H9 (cell line): ENCODE measurements around the gene GYPB. TPM values are rescaled to one million over a fixed set of nuclear protein-coding genes. Genes with fewer than 3 reads are reported as not detected.
"Not testable (repeated sequence)": the region's sequence is repeated elsewhere in the genome, so short reads cannot be mapped to it uniquely, and the experiment has no call there.

Experiments used
- DNase-seq: peaks from one replicate; pipeline ENCODE4 v3.0.0-alpha.2; 2017
- H2AFZ ChIP-seq: one replicate; pipeline ENCODE4 v1.6.1; 2013; ENCODE audit warnings: mild to moderate bottlenecking, low read length, control low read depth, moderate library complexity
- H2AK5ac ChIP-seq: 2 replicates; pipeline ENCODE4 v1.6.1; 2013; ENCODE audit warnings: low read length, control low read depth, mixed read lengths; ENCODE audit not compliant: insufficient read length
- H2BK120ac ChIP-seq: one replicate; pipeline ENCODE4 v1.6.1; 2013; ENCODE audit warnings: low read depth, mild to moderate bottlenecking, low read length, control low read depth, inconsistent platforms; ENCODE audit not compliant: poor library complexity, severe bottlenecking
- H2BK12ac ChIP-seq: 2 replicates; pipeline ENCODE4 v1.6.1; 2013; ENCODE audit warnings: low read length, control low read depth, mixed read lengths, low read depth; ENCODE audit not compliant: insufficient read length
- H2BK15ac ChIP-seq: 2 replicates; pipeline ENCODE4 v1.6.1; 2013; ENCODE audit warnings: low read depth, low read length, control low read depth
- H2BK20ac ChIP-seq: one replicate; pipeline ENCODE4 v1.6.1; 2013; ENCODE audit warnings: low read depth, mild to moderate bottlenecking, low read length, control low read depth, inconsistent platforms; ENCODE audit not compliant: poor library complexity, severe bottlenecking
- H2BK5ac ChIP-seq: 2 replicates; pipeline ENCODE4 v1.6.1; 2013; ENCODE audit warnings: low read length, control low read depth, mixed read lengths; ENCODE audit not compliant: insufficient read length
- H3K14ac ChIP-seq: 2 replicates; pipeline ENCODE4 v1.6.1; 2013; ENCODE audit warnings: low read length, control low read depth; ENCODE audit not compliant: insufficient read depth
- H3K18ac ChIP-seq: 2 replicates; pipeline ENCODE4 v1.6.1; 2013; ENCODE audit warnings: low read depth, mild to moderate bottlenecking, mixed read lengths, low read length, control low read depth; ENCODE audit not compliant: insufficient read length
- H3K23ac ChIP-seq: 2 replicates; pipeline ENCODE4 v1.6.1; 2013; ENCODE audit warnings: low read length, control low read depth, mixed read lengths, low read depth; ENCODE audit not compliant: insufficient read length
- H3K23me2 ChIP-seq: 2 replicates; pipeline ENCODE4 v1.6.1; 2013; ENCODE audit warnings: low read depth, mild to moderate bottlenecking, mixed read lengths, low read length, control low read depth; ENCODE audit not compliant: insufficient read length, poor library complexity, severe bottlenecking
- H3K27ac ChIP-seq: 2 replicates; pipeline ENCODE4 v1.5.1; 2013; ENCODE audit warnings: low read length, control low read depth, mixed read lengths, low read depth; ENCODE audit not compliant: insufficient read length
- H3K27me3 ChIP-seq: 2 replicates; pipeline ENCODE4 v1.6.1; 2013; ENCODE audit warnings: low read length, control low read depth, inconsistent platforms; ENCODE audit not compliant: insufficient read depth
- H3K4ac ChIP-seq: 2 replicates; pipeline ENCODE4 v1.6.1; 2013; ENCODE audit warnings: low read depth, mild to moderate bottlenecking, control low read depth, inconsistent platforms, low read length, moderate library complexity
- H3K4me1 ChIP-seq: 2 replicates; pipeline ENCODE4 v1.6.1; 2013; ENCODE audit warnings: low read length, control low read depth, inconsistent platforms; ENCODE audit not compliant: insufficient read depth
- H3K4me2 ChIP-seq: 2 replicates; pipeline ENCODE4 v1.6.1; 2013; ENCODE audit warnings: low read length, control low read depth, mixed read lengths; ENCODE audit not compliant: insufficient read length, insufficient read depth
- H3K56ac ChIP-seq: 2 replicates; pipeline ENCODE4 v1.6.1; 2013; ENCODE audit warnings: low read depth, mild to moderate bottlenecking, mixed read lengths, low read length, control low read depth; ENCODE audit not compliant: insufficient read length
- H3K79me1 ChIP-seq: 2 replicates; pipeline ENCODE4 v1.6.1; 2013; ENCODE audit warnings: low read depth, mild to moderate bottlenecking, moderate library complexity, low read length, control low read depth, inconsistent platforms; ENCODE audit not compliant: insufficient read depth, poor library complexity, severe bottlenecking
- H3K79me2 ChIP-seq: 2 replicates; pipeline ENCODE4 v1.6.1; 2013; ENCODE audit warnings: low read length, control low read depth, inconsistent platforms; ENCODE audit not compliant: insufficient read depth
- H3K9ac ChIP-seq: 2 replicates; pipeline ENCODE4 v1.6.1; 2013; ENCODE audit warnings: low read length, control low read depth, mixed read lengths; ENCODE audit not compliant: insufficient read length; ENCODE audit errors: extremely low read depth
- H3K9me3 ChIP-seq: one replicate; pipeline ENCODE4 v1.6.1; 2013; ENCODE audit warnings: low read depth, low read length, inconsistent platforms; ENCODE audit not compliant: control insufficient read depth
- H3T11ph ChIP-seq: one replicate; pipeline ENCODE4 v1.6.1; 2013; ENCODE audit warnings: mild to moderate bottlenecking, low read length, control low read depth, inconsistent platforms
- H4K20me1 ChIP-seq: one replicate; pipeline ENCODE4 v1.6.1; 2013; ENCODE audit not compliant: control insufficient read depth, insufficient read length, insufficient read depth
- H4K5ac ChIP-seq: 2 replicates; pipeline ENCODE4 v1.6.1; 2013; ENCODE audit warnings: low read depth, mild to moderate bottlenecking, mixed read lengths, low read length, control low read depth; ENCODE audit not compliant: insufficient read length
- H4K8ac ChIP-seq: replicated peaks from 2 replicates; pipeline ENCODE4 v1.6.1; 2013; ENCODE audit warnings: low read length, control low read depth, mixed read lengths, low read depth; ENCODE audit not compliant: insufficient read length
- H4K91ac ChIP-seq: 2 replicates; pipeline ENCODE4 v1.6.1; 2013; ENCODE audit warnings: low read depth, mild to moderate bottlenecking, moderate library complexity, mixed read lengths, low read length, control low read depth; ENCODE audit not compliant: insufficient read length
- H3K27ac Mint-ChIP-seq, 3 experiments: 2 replicates in 2 of 3; 3 replicates in 1 of 3; pipeline ENCODE4 v1.8.0; 2020 to 2021; ENCODE audit warnings: mixed read lengths in 3 of 3, mild to moderate bottlenecking in 1 of 3, moderate library complexity in 1 of 3
- H3K27me3 Mint-ChIP-seq: 2 replicates; pipeline ENCODE4 v1.8.0; 2021; ENCODE audit warnings: low read depth, mild to moderate bottlenecking, moderate library complexity, mixed read lengths
- H3K36me3 Mint-ChIP-seq, 3 experiments: 2 replicates in 2 of 3; 3 replicates in 1 of 3; pipeline ENCODE4 v1.8.0; 2020 to 2021; ENCODE audit warnings: low read depth in 3 of 3, mixed read lengths in 3 of 3; ENCODE audit not compliant: insufficient read depth in 1 of 3
- H3K4me1 Mint-ChIP-seq, 2 experiments: 2 replicates each; pipeline ENCODE4 v1.8.0; 2020; ENCODE audit warnings: mixed read lengths in 2 of 2
- H3K4me3 Mint-ChIP-seq, 2 experiments: 2 replicates in 1 of 2; 3 replicates in 1 of 2; pipeline ENCODE4 v1.8.0; 2020 to 2021; ENCODE audit warnings: mild to moderate bottlenecking in 2 of 2, mixed read lengths in 2 of 2, moderate library complexity in 1 of 2
- H3K9me3 Mint-ChIP-seq, 2 experiments: 2 replicates in 1 of 2; 3 replicates in 1 of 2; pipeline ENCODE4 v1.8.0; 2020; ENCODE audit warnings: mild to moderate bottlenecking in 2 of 2, mixed read lengths in 2 of 2, moderate library complexity in 1 of 2
- WGBS: extraction: QIAGEN DNeasy Blood & Tissue Kit; methylation state at CpG from one replicate; pipeline ENCODE4 v1.1.7; 2013; ENCODE audit warnings: missing lambda C conversion rate, low lambda C conversion rate, mixed read lengths; ENCODE audit not compliant: insufficient read length; ENCODE audit errors: extremely low coverage; 5-methylcytosine and 5-hydroxymethylcytosine counted together
- total RNA-seq: library from RNA; stranded (reverse); gene quantifications from 2 replicates; pipeline ENCODE4 v1.2.1, GENCODE V29; 2021

The GYPB gene
- total RNA-seq, 1 experiment from 2014 or later = not detected

DNA sequence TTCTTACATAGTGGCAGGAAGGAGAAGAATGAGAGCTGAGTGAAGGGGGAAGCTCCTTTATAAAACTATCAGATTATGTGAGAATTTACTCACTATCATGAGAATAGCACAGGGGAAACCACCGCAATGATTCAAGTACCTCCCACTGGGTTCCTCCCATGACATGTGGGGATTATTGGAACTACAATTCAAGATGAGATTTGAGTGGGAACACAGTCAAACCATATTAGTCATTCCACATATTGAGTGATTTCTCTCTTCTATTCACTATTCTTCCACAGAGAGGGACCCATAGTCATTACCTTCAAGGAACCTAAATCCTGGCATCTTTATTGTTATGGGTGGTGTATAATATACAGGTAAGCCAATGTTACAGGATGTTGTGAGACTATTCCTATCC is 27.4 kb downstream of the GYPB start:
- not testable (repeated sequence) for H3K4me1 ChIP-seq, H2BK120ac ChIP-seq, H3K23me2 ChIP-seq, H3K23ac ChIP-seq, H3K36me3 Mint-ChIP-seq, H2AK5ac ChIP-seq, H2BK12ac ChIP-seq, H4K20me1 ChIP-seq, H3K4me2 ChIP-seq, H3K27me3 Mint-ChIP-seq, DNase-seq, H4K5ac ChIP-seq, H3K27ac Mint-ChIP-seq, H4K8ac ChIP-seq, H3K27ac ChIP-seq, H3K79me2 ChIP-seq, H3K18ac ChIP-seq, H2AFZ ChIP-seq, H3K14ac ChIP-seq, H3K9ac ChIP-seq, H3K27me3 ChIP-seq, H3K4ac ChIP-seq, H2BK20ac ChIP-seq, H2BK15ac ChIP-seq, H3K56ac ChIP-seq, H3T11ph ChIP-seq, H4K91ac ChIP-seq, H3K9me3 Mint-ChIP-seq, H3K4me3 Mint-ChIP-seq, H3K79me1 ChIP-seq, H2BK5ac ChIP-seq, H3K9me3 ChIP-seq
- H3K4me1 Mint-ChIP-seq = peaks cover 4 to 23% of the 10 kb centered on the region in 2 experiments
- no CpG with 5 or more reads among the region's 1 CpG for WGBS

DNA sequence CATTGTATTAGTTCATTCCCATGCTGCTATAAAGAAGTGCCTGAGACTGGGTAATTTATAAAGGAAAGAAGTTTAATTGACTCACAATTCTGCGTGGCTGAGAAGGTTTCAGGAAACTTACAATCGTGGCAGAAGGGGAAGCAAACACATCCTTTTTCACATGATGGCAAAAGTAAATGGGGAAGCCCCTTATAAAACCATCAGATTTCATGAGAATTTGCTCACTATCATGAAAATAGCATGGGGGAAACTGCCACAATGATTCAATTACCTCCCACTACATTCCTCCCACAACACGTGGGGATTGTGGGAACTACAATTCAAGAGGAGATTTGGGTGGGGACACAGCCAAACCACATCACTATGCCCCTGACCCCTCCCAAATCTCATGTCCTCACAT is 28.5 kb downstream of the GYPB start:
- H3K9me3 ChIP-seq, H3K23ac ChIP-seq, H4K91ac ChIP-seq, H3K4me2 ChIP-seq, H3K27ac ChIP-seq, H3K9me3 Mint-ChIP-seq, H4K20me1 ChIP-seq, H3K14ac ChIP-seq, H3K4ac ChIP-seq, H3K36me3 Mint-ChIP-seq, H4K8ac ChIP-seq, H2AFZ ChIP-seq, H3K23me2 ChIP-seq, DNase-seq, H3K27ac Mint-ChIP-seq, H3K79me1 ChIP-seq, H2BK5ac ChIP-seq, H3K4me3 Mint-ChIP-seq, H3T11ph ChIP-seq, H3K4me1 ChIP-seq, H2AK5ac ChIP-seq, H3K27me3 Mint-ChIP-seq, H2BK120ac ChIP-seq, H2BK15ac ChIP-seq, H3K9ac ChIP-seq, H3K56ac ChIP-seq, H2BK12ac ChIP-seq, H2BK20ac ChIP-seq, H3K27me3 ChIP-seq, H3K79me2 ChIP-seq, H3K18ac ChIP-seq, H4K5ac ChIP-seq: not testable (repeated sequence)
- no CpG with 5 or more reads among the region's 3 CpGs for WGBS
- peaks cover 15 to 33% of the 10 kb centered on the region in 2 experiments for H3K4me1 Mint-ChIP-seq
